GM21528 (cell line): ENCODE data around the gene CACNA1I.

Experiments
- ATAC-seq: cut with Tn5 transposase; IDR thresholded peaks from one replicate; pipeline ENCODE4 v1.9.1; 2021; ENCODE audit warnings: mild to moderate bottlenecking, moderate library complexity; ENCODE audit not compliant: unreplicated experiment, low FRiP score

Gene CACNA1I

DNA sequence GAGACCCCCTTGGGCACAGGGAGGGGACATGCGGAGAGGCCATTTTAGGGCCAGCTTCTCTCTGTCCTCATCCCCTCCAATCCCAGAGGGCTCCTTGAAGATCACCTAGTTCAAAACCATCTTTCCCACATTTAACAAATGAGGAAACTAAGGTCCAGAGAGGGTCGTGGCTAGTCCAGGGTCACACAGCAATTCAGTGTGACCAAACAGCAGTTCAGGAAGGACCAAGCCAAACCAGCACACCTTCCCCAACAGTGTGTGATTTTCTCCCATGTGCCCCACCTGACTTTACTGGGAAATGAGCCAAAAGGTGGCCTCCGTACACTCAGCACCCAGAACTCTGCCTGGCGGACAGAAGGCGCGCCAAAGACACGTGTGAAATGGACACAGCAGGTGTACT is 51.3 kb downstream of the CACNA1I start:
- no peak for ATAC-seq

DNA sequence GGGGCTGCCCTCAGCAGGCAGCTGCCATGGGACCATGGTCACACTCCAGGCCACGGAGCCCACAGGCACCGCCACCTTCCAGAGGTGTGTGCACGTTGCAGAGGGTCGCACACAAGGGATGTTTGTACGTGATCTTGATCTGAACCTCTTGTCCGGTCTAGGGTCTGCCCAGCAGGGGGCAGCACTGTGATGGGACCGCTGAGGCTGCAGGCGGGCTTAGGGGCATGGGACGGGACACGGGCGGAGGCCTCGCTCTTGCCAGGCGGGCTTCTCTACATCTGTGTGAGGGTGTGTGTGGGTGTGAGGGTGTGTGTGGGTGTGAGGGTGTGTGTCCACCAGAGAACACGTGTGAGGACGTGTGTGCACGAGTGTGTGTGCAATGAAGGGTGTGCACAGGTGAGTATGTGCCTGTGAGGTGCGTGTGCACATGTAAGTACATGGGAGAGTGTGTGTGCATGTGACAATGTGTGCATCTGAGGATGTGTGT is 52.4 kb downstream of the CACNA1I start:
- no peak for ATAC-seq

DNA sequence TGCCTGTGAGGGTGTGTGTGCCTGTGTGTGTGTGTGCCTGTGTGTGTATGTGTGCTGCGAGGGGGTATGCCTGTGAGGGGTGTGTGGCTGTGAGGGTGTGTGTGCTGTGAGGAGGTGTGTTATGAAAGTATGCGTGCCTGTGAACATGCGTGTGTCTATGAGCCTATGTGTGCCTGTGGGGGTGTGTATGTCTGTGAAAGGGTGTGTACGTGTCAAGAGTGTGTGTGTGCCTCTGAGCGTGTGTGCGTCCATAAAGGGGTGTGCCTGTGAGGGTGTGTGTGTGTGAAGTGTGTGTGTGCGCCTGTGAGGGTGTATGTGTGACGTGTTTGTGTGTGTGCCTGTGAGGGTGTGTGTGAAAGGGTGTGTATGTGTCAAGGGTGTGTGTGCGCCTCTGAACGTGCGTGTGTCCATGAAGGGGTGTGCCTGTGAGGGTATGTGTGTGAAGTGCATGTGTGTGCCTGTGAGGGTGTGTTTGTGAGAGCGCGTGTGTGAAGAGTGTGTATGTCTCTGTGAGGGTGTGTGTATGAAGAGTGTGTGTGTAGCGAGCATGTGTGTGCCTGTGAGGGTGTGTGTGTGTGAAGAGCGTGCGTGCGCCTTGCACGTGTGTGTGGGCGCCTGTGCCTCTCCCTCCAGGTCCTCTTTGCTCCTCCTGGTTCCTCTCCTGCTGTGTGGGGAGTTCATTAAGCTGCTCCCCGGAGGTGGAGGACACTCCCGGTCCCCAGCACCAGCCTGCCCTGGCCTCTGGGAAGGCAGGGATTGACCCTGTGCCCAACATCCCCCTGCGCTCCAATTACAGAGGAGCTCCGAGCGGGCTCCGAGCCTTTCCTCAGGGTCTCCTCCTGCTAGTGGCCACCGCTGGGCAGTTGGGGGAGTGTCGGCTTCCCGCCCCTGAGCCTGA is 53.3 kb downstream of the CACNA1I start:
- no peak for ATAC-seq

DNA sequence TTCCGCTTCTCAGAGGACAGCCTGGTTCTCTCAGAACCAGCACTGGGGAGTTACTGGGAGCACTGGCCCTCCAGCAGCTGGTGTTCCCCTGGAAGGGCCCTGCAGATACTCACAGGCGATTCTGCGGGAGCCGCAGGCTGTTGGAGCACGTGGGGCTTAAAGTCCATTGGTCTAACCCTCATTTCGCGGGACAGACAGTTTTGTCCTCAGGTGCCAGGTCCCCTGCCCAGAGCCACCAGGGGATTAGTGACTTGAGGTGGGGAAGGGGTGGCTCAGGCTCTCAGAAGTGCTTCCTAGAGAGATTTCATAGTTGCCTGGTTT is 53.9 kb downstream of the CACNA1I start:
- ATAC-seq = no peak

DNA sequence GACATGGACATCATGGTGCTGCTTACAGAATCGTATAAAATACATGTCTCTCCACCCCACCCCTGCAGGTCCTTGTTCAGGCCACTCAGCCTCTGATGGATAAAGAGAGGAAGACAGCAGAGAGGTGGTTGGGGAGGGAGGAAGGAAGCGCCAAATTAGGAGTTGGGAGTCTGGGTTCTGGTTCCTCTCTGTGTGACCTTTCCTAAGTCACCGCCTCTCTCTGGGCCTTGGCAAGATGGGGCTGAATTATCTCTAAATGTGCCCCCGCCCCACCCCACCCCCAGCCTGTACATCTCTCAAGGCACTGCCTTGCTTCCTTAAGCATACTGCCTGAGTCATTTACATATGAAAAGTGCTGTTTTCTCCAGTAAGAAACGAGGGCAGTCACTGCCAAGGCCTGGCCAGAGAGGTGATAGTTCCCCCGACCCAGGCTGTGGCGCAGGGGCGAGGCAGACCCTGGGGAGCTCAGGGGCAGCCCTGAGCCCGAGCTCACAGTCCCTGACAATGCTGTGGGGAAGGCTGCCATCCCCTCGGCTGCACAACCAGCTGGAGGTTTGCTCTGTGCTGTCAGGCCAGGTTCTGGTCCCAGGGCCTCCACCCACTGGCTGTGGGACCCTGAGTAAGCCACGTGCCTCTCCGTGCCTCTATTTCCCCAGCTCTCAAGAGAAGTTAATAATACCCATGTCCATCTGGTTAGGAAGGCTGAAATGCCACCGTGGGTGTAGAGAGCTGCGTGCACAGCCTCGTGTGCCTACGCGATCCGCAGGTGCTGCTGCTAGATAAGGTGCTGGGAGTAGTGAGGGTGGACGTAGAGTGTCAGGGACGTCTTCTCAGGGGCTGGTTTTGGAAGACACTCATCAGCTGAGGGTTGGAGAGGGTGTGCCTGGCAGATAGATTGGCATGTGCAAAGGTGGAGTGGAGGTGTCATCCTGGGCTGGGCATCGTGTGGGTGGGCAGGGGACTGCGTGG is 55.3 kb downstream of the CACNA1I start:
- no peak for ATAC-seq

DNA sequence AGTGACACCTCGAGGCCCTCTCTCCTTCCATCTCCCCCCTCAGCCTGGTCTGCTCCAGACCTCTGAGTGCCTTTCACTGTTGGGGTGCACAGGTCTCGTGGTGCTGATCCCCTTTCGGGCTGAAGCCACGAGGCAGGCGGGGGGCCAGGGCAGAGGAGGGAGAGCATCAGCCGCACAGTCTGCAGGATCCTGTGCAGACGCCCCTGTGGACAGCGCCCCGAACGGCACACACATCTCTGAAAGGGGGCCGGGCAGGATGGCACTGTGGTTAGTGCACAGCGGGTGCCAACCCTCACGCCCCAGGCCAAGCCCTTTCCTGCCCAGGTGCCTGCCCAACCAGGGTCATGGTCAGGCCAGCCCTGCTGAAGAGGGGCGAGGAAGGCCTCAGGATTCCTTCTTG is 56.7 kb downstream of the CACNA1I start:
- ATAC-seq = no peak

DNA sequence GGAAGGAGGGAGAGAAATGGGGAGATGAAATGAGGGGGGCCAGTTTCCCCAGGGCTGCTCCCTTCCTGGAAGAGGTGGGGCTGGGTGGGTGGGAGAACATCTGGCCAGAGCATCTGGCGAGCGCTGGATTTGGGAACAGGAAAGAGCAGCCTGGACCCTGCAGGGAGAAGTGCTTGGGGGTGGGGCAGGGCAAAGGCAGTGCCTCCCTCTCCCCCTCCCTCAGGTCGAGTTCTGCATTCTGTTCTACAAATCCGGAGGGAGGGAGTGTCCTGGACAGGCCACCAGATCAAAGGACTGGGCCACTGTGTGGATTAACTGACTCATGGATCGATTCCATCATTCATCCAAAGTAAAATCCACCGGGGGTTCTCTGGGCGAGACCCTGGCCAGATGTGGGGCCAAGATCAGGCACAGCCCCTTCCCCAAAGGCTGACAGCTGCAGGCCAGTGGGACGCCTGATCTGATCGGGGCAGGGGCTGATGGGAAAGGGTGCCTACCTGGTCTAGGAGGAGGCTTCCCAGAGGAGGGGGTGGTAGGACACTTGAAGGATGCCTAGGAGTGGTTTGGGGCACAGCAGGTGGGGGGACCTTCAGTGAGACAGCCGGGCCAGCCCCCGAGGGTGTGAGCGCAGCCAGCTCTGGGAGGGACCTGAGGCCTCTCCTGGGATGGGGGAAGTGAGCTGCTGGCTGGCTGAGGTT is 57.5 kb downstream of the CACNA1I start:
- no peak for ATAC-seq

DNA sequence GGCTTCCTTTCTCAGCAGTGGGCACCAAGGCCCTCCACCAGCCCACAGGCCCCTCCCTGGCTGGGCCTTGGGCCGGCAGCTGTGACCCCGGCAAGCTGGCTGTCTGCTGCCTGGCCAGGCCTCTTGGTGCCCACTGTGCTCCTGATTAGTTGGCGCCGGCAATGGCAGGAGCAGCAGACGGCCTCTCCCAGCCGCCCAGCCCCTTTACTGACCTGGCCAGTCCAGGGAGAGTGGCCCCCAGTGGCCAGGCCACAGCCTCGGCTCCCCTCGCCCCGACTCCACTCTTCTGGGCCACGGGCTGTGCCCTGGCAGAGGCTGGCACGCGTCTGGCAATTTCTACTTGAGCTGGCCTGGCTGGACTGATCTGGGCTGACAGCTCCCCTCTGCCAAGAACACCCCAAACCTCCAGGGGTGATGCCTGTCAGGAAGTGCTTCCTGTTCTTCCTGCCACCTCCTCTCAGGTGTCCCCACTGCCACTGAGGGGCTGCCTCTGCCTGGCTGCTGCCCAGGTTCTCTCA is 58.1 kb downstream of the CACNA1I start:
- ATAC-seq = no peak

DNA sequence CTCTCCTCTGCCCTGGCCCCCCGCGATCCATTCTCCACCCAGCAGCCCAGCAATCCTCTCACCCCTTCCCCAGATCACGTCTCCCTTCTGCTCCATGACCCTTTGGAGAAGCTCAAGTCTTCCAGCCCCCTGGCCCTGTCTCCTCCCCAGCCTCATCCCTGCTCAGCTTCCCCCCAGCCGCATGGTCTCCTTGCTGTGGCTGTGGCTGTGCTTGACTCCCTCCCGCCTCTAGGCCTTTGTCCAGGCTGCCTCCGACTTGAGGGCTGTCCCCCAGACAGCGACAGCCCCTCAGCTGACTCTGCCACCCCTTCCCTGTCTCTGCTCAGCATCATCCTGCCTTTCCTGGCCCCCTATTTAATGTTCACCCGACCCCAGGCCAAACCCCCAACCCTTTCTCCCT is 59.3 kb downstream of the CACNA1I start:
- ATAC-seq = no peak

DNA sequence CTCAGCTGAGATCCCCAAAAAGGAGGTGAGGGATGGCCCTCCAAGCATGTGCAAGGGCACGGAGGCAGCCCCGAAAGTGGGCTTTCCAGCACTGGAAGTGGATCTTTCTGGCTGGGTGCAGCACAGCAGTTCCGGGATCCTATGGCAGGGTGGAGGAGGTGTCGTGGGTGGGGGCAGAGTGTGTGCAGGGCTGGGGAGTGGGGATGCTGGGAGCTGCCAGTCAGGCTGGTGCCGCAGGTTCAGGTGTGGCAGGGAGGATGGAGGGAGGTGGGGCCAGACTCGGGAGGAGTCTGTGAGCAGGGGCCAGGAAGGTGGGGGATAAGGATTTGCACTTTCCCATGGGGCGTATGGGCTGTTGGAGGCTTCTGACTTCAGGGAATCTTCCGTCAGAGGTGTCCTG is 60.2 kb downstream of the CACNA1I start:
- no peak for ATAC-seq

DNA sequence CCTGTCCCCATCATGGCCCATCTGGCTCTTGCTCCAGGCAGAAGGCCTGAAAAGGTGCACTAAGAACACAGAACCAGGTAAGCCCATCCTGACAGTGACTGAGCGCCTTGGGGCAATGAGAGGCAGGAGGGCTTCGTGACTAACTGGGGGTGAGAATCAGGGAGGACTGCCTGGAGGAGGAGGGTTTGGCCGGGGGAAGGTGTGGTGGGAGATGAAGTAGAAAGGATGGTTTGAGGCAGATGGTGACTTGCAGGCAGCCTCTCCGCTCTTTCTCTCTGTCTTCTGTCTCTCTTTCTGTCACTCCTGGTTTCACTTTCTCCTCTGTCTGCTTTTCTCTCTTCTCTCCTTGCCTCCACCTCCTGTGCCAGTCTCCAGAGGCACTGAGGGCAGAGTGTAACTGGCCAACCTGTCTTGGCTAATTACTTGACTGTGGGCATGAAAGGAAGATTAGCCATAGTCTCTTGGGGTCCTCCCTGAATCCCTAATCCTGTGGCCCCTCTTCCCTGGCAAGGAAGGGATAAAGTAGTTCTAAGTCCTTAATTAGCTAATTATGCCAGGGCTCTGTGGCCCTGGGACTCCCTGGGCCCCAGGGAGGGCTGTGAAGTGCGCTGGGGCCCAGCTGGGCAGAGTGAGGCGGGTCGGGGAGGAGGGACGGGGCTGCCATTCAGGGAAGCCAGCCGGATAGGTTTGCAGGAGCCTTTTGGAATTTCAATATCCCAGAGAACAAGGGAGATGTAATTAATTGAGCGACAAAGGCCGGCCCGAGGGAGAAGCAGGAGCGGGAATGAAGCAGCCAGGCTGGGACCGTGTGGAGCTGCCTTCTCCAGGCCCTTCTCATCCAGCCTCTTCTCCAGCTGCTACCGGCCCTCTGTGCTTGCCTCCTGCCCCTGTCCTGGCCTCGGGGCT is 61.1 kb downstream of the CACNA1I start:
- ATAC-seq = no peak

DNA sequence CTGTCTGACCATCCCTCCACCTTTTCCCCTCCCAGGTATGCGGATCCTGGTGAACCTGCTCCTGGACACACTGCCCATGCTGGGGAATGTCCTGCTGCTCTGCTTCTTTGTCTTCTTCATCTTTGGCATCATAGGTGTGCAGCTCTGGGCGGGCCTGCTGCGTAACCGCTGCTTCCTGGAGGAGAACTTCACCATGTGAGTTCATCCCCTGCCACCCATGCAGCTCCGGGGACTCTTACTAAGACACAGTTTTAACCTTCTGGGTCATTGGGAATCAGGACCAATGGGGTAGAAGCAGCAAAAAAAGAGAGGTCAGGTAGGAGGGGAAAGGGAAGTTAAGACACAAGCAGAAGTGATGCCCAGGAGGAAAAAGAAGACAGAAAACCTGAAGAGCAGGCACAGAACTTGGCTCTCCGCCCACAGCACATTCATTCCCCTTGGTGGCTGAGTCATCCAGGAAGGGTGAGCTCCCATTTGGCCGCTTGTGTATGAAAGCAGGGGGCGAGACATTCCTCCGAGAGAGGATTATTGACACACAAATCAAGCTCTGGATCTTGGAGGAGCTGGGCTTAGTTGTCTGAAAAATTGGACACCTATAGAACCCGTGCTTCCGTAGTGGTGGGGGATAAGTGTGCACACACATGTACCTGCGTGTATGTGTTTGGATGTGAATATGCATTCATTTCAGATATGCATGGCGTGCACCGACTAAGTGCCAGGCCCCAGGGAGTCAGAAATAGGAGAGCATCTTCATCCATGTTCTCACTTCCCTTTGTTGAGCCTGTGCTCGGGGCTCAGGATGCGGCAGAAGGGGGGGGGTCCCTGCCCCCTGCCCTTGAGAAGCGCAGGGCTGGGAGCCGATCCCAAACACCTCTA is 64.2 kb downstream of the CACNA1I start:
- ATAC-seq = no peak

DNA sequence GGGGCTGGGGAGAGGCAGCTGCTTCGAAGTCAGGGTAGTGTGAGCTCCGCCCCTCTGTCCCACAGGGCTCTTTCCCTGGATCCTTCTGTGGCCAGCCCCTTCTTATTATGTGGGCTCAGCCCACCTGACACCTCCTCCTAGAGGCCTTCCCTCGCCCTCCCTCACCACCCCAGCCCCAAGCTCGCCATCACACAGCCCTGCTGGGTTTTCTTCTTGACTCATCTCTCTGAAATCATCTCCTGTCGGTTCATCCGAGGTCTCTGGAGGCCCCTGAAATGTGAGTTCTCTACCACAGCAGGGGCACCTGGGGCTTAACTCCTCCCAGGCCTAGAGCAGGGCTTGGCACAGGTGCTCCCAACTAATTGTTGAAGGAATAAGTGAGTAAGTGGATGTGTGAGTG is 65.2 kb downstream of the CACNA1I start:
- no peak for ATAC-seq

DNA sequence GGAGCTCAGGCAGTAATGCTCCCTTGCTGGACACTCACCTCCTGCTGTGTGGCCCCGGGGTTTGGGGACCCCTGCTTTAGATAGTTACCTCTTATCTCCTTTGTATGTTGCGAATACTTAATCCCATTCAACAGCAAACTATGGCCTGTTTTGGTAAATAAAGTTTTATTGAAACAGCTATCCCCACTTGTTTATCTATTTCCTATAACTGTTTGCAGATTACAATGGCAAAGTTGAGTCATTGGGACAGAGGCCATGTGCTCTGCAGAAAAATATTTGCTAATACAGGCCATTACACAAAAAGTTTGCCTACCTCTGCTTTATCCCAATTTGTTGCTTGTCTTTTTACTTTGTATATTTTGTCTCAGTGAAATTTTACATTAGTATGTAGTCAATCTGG is 68.4 kb downstream of the CACNA1I start:
- ATAC-seq = no peak

DNA sequence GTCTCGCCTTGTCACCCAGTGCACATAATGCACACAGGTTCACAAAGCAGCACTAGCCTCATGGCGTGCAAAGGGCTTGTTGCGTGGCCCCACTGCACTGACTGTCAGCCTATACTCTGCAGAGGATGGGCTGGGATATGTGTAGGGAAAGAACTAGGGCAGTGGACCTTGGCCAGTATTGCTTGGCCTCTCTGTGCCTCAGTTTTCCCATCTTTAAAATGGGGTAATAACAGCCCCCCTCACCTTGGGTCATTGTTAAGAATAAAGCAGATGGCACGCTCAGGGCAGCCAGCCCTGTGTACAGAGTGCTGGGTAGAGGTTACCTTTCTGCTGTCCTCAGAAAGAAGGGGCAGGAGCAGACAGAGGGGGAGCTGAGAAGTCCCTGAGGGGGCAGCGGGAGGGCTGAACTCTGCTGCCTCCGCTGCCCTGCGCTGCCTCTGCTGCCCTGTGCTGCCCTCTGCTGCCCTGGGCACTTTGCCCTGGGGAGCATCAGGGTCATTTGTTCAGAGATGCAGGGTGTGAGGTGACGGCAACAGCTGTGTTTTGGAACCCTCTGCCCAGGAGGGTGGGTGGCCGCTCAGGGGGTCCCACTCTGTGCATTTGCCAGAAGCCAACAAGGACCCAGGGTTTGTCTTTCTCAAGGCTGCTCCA is 71.2 kb downstream of the CACNA1I start:
- ATAC-seq = no peak

DNA sequence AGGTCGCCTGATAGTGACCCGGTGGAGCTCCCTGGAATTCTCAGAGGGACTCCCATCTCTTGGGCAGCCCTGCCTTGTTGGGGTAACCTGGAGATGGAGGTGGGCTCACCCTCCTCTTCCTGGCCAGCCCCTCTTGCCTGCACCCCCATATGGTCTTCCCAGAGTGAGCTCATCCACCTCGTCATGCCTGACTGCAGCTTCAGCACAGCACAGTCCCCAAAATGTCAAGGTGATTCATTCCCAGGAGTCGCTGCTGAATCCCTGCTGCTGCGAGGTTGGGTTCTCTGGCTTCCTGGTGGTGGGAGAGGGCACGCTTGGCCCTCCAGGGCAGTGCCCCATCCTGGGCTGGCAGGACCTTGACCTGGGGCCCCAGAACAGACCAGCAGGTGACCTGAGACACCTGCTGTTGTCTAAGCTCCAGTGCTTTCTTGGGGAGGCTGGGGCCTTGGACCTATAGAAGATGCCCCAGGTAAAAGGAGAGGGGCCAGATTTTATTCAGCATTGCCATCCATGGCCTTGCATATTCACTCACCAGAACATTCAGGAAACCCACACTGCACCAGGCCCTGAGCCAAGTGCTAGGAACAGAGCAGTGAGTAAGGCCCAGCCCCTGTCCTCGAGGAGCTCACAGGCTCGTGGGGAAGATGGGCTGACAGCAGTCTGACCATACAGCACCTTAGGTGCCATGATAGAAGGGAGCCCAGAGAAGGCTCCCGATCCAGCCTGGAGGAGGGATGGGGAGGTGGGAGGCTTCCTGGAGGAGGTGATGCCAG is 72.9 kb downstream of the CACNA1I start:
- no peak for ATAC-seq

DNA sequence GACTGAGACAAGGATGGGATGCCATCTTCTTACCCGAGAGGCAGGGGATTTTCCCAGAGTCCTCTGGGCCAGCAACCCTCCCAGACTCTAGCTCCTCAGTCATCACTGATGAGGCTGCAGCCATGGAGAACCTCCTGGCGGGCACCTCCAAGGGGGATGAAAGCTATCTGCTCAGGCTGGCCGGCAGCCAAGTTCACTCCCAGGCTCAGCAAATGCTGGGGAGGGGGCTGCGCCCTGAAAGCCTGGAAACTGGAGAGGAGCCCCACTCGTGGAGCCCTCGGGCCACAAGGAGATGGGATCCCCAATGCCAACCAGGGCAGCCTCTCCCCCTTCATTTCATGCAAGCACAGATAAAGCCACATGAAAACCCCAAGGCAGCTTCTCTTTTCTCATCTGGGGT is 75.0 kb downstream of the CACNA1I start:
- ATAC-seq = no peak
